Left cardiac atrium (tissue), 4 donors: ENCODE data around the gene NMNAT1. TPM values are rescaled to one million over a fixed set of nuclear protein-coding genes. Genes with fewer than 3 reads are reported as not detected.
"Not testable (repeated sequence)": the region's sequence is repeated elsewhere in the genome, so short reads cannot be mapped to it uniquely, and the experiment has no call there.

Source experiments
- ATAC-seq, 2 donors: fragments of 200-7000 bp; cut with Tn5 transposase; one replicate each; pipeline ENCODE4 v1.9.1; 2020; ENCODE audit warnings: mild to moderate bottlenecking in 2 of 2, moderate library complexity in 2 of 2
- DNase-seq: peaks from one replicate; pipeline ENCODE4 v3.0.0-alpha.2; 2020
- intact Hi-C, 2 donors: fragments of 100-400 bp; cut with DNase I; formaldehyde crosslinking; loops; one replicate each; pipeline versions ENCODE4 v1.14.1 to v1.15.1; 2022 to 2023
- total RNA-seq, 2 donors: library from RNA; stranded (reverse); fragmentation: NEBNext Ultra II Directional; extraction: Animal tissue kit (Norgen Biotek cat#: 25700); gene quantifications; one replicate each; pipeline ENCODE4 v1.2.1, GENCODE V29; 2021
- donor health status: DM: no; HTN: yes; CAD: no.
- donor health status: DM: no; HTN: yes; CAD: no; lungs with severe emphysema.
- donor health status: DM: yes; HTN: yes; CAD: no.
- donor health status: Dilated cardiomyopathy.

NMNAT1 gene
- total RNA-seq, 2 donors from 2014 or later, result 14.9 to 19.1 TPM

- intact Hi-C loops, result no loop called here
- ATAC-seq, result no peak
Observed at GRCh38 chr1:9916452-9916851, 26.8 kb upstream of the NMNAT1 start.

GRCh38 chr1:9917495-9917894 lies 25.8 kb upstream of the NMNAT1 start:
- DNase-seq, ATAC-seq, intact Hi-C loops: not testable (repeated sequence)

More at GRCh38 chr1:9916452-9916851, 26.8 kb upstream of the NMNAT1 start:
- no peak for DNase-seq

- no peak for ATAC-seq
- no peak for DNase-seq
- intact Hi-C loops, result no loop called here
Observed at GRCh38 chr1:9917901-9918300, 25.4 kb upstream of the NMNAT1 start.

GRCh38 chr1:9920606-9921005 lies 22.7 kb upstream of the NMNAT1 start:
- intact Hi-C loops, result no loop called here
- DNase-seq, result no peak
- ATAC-seq, result no peak

GRCh38 chr1:9922342-9922741 lies 20.9 kb upstream of the NMNAT1 start:
- intact Hi-C loops, result no loop called here
- DNase-seq (no peak), ATAC-seq (peak; percentile 29 to 57)

- no peak for ATAC-seq
- intact Hi-C loops, result no loop called here
- DNase-seq, result no peak
Observed at GRCh38 chr1:9927259-9927658, 16.0 kb upstream of the NMNAT1 start.

GRCh38 chr1:9929431-9930385 lies 13.6 kb upstream of the NMNAT1 start:
- intact Hi-C loops, result no loop called here
- DNase-seq (no peak), ATAC-seq (peak in 1 of 2 donors; percentile 19)

- no peak for DNase-seq
- intact Hi-C loops, result loop anchor here in 1 of 2 donors (2.0 kb wide), 1 partner anchor 68 kb away; no protein-coding TSS in a partner anchor
- ATAC-seq, result peak; percentile 20 to 64
Observed at GRCh38 chr1:9942399-9942938, 806 bp upstream of the NMNAT1 start.

- no peak for DNase-seq
- no peak for ATAC-seq
- intact Hi-C loops, result no loop called here
Observed at GRCh38 chr1:9946315-9946714, 3.0 kb downstream of the NMNAT1 start.

GRCh38 chr1:9957726-9958125 lies 14.5 kb downstream of the NMNAT1 start:
- ATAC-seq (no peak), DNase-seq (no peak)
- intact Hi-C loops, result loop anchor here in 1 of 2 donors (10.0 kb wide), 1 partner anchor 77 kb away; the partner anchor contains the start of gene UBE4B

GRCh38 chr1:9960011-9960410 lies 16.7 kb downstream of the NMNAT1 start:
- peak in 1 of 2 donors; percentile 92 for ATAC-seq
- no peak for DNase-seq
- intact Hi-C loops, result no loop called here

- intact Hi-C loops, result no loop called here
- DNase-seq (no peak), ATAC-seq (peak in 1 of 2 donors; percentile 66)
Observed at GRCh38 chr1:9960706-9961562, 17.7 kb downstream of the NMNAT1 start.

- intact Hi-C loops, result no loop called here
- ATAC-seq (no peak), DNase-seq (no peak)
Observed at GRCh38 chr1:9984253-9984652, 41.0 kb downstream of the NMNAT1 start.

GRCh38 chr1:9985001-9985400 lies 41.7 kb downstream of the NMNAT1 start:
- intact Hi-C loops, result no loop called here
- DNase-seq, result no peak
- ATAC-seq, result no peak

GRCh38 chr1:9989773-9990172 lies 46.5 kb downstream of the NMNAT1 start:
- ATAC-seq, result no peak
- no peak for DNase-seq
- intact Hi-C loops, result no loop called here

GRCh38 chr1:9990944-9991343 lies 47.7 kb downstream of the NMNAT1 start:
- intact Hi-C loops, result no loop called here
- ATAC-seq (peak; percentile 57 to 69), DNase-seq (peak; percentile 65)

GRCh38 chr1:9992910-9993309 lies 49.6 kb downstream of the NMNAT1 start:
- no peak for ATAC-seq

GRCh38 chr1:9993561-9994075 lies 50.3 kb downstream of the NMNAT1 start:
- DNase-seq (no peak), ATAC-seq (no peak)
- intact Hi-C loops, result no loop called here

More at GRCh38 chr1:9992910-9993309, 49.6 kb downstream of the NMNAT1 start:
- DNase-seq, result no peak
- intact Hi-C loops, result no loop called here
